GM19025 (cell line): ENCODE measurements around the gene FBXO48.

Experiments used
- ATAC-seq: cut with Tn5 transposase; IDR thresholded peaks from one replicate; pipeline ENCODE4 v1.9.1; 2021; ENCODE audit warnings: mild to moderate bottlenecking, low read depth, moderate library complexity; ENCODE audit not compliant: unreplicated experiment

FBXO48 gene

GRCh38 chr2:68414876-68415275, 52.2 kb downstream of the FBXO48 start:
- no peak for ATAC-seq

DNA sequence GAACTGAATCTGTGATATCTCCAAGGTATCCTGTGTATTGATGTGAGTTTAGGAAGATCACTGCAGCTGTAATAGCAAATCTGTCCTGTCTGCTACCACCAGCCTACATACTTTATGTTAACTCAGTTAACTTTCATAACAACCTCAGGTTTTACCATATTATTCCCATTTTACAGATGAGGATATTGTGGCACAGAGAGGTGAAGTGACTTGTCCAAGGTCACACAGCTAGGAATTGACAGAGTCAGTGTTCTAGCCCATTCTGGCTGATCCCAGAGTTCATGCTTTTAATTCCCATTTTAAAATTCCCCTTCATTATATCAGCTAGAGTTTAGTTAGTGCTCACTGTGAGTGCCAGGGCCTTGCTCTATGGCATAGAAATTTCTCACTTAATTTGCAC, 52.6 kb downstream of the FBXO48 start:
- ATAC-seq = no peak

DNA sequence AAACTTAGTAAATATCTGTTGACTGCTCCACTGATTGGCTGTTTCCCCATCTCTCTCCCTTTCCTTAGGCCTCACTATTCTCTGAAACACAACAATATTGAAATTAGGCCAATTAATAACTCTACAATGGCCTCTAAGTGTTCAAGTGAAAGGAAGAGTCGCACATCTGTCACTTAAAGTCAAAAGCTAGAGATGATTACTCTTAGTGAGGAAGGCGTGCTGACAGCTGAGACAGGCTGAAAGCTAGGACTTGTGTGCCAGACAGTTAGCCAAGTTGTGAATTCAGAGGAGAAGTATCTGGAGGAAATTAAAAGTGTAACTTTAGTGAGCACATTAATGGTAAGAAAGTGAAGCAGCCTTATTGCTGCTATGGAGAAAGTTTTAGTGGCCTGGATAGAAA, 53.6 kb downstream of the FBXO48 start:
- no peak for ATAC-seq

DNA sequence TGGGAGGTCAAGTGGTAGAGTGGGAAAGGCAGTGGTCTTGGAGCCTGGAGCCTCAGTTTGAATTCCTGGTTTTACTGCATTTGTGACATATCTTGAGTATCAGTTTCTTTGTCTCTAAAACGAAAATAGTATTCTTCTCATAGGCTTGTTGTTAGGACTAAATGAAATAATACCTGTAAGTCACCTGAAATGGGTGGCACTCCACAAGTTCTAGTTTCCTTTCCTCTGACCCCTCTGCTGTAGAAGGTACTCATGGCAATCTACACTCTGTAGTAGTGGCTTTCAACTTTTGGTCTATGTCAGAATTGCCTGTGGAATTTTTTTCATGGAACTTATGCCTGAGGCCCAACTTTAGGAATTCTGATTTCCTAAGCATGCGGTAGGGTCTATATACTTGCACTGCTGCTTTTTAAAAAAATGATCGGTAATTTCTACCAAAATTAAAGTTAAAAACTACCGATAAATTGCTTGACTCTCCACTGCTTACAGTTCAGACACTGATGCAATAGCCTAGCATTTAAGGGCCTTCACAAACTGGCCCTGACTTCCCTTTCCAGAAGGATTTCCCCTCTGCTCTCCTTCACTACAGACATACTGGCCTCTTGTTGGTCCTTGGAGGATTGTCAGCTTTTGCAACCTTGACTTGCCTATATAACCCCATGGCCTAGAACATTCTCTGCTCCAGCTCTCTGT, 54.8 kb downstream of the FBXO48 start:
- ATAC-seq = peak; percentile 28

DNA sequence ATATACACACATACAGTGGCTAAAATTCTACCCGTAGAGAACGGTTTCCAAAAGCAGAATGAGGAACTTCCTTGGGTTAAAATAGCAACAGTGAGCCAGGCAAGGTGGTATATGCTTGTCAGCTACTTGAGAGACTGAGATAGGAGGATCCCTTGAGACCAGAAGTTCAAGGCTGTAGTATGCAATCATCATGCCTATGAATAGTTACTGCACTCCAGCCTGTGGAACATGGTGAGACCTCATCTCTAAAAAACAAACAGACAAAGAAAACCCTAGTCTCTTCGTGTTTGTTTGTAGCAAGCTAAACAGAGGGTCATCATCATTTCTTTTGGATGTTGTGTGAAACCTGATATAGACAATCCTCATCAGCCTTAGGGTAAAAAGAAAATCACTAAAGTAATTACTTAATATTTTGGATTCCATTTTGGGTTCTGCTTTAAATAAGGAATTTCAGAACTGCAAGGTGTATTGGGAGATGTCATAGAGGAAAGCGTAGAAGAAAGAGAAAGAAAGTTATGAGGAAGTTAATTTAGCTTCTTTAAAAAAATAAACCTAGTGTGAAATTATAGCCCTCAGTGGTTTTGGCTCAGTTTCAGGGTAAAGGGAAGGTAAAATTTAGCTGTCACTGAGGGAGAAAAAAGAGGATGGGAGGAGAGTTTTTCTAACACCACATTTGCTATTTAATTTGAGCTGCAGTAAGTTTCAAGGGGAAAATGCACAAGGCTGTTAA, 55.5 kb downstream of the FBXO48 start:
- ATAC-seq = peak; percentile 86
